ENCODE measurements around the gene SGCA. TPM values are rescaled to one million over a fixed set of nuclear protein-coding genes. Genes with fewer than 3 reads are reported as not detected.
A peak's percentile ranks its signal among the peaks of the same experiment; 100 is the strongest.

SGCA gene
- total and polyA plus RNA-seq, 9 of the 15 experiments (the other 6 are each of a cell fraction or from before 2014, with no cell fraction given) = not detected

- no peak for TF ChIP-seq GMEB1 (CRISPR knock-in tag; IDR thresholded peaks at IDR 0.05)
- TF ChIP-seq STAT6 (CRISPR knock-in tag; IDR thresholded peaks at IDR 0.05) = no peak
- TF ChIP-seq HNRNPK (IDR thresholded peaks at IDR 0.05; ENCODE audit: low read depth, low read length, poor library complexity, severe bottlenecking) = peak; percentile 57
- no peak for TF ChIP-seq REST (IDR thresholded peaks at IDR 0.05; ENCODE audit: borderline replicate concordance)
- TF ChIP-seq REST (CRISPR knock-in tag; IDR thresholded peaks at IDR 0.05; ENCODE audit: low read depth) = no peak
- TF ChIP-seq IRF9 (tag; IDR thresholded peaks at IDR 0.05) = no peak
- TF ChIP-seq, protein P1, sequence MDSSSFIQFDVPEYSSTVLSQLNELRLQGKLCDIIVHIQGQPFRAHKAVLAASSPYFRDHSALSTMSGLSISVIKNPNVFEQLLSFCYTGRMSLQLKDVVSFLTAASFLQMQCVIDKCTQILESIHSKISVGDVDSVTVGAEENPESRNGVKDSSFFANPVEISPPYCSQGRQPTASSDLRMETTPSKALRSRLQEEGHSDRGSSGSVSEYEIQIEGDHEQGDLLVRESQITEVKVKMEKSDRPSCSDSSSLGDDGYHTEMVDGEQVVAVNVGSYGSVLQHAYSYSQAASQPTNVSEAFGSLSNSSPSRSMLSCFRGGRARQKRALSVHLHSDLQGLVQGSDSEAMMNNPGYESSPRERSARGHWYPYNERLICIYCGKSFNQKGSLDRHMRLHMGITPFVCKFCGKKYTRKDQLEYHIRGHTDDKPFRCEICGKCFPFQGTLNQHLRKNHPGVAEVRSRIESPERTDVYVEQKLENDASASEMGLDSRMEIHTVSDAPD (CRISPR knock-in tag; IDR thresholded peaks at IDR 0.05) = no peak
- TF ChIP-seq CREB3L1 (IDR thresholded peaks at IDR 0.05; ENCODE audit: borderline replicate concordance, low read depth) = no peak
Measured at GRCh38 chr17:50206604-50207293, 40.9 kb downstream of the SGCA start (continued).
